Activated T-helper 9 cell treated with anti-CD3 and anti-CD28 coated beads, Interleukin-2, amount 50 U/mL, for 16 hours (primary cell): ENCODE measurements around the gene HOXA3.

Source experiments
- DNase-seq: peaks from one replicate; pipeline ENCODE4 v3.0.0-alpha.2; 2020; ENCODE audit warnings: low read depth

Gene HOXA3

DNA sequence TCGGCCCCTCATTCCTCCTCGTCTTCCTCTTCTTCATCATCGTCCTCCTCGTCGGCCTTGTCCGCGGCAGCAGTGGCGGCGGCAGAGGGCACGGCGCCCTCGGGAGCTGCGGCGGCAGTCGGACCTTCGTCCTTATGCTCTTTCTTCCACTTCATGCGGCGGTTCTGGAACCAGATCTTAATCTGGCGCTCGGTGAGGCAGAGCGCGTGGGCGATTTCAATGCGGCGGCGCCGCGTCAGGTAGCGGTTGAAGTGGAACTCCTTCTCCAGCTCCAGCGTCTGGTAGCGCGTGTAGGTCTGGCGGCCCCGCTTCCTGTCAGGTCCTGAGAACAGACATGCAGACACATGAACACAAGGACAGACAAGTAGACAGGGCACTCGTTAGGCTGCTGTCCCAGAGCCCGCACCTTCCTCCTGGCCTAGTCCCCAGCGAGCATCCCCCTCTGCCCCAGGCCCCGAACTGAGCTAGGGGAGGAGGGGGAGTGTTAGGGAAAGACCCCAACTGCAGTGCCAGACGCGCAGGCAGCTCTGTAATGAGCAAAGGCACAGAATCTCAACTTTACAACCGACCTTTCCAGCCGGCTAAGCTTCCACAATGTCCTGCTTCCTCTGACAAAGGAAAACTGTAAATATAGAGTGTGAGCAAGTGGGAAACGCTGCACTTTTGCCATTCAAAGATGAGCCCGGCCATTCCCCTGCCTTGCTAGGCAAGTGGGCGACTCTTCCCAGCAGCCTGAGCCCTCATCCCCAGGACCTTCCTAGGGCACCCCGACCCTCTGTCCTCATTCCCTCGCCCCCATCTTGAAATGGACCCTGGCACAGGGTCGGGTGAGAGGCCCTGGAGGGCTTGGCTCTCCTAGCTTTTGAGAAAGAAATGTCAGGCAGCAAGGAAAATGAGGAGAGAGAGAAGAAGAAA is 2.8 kb upstream of the HOXA3 start:
- no peak for DNase-seq

DNA sequence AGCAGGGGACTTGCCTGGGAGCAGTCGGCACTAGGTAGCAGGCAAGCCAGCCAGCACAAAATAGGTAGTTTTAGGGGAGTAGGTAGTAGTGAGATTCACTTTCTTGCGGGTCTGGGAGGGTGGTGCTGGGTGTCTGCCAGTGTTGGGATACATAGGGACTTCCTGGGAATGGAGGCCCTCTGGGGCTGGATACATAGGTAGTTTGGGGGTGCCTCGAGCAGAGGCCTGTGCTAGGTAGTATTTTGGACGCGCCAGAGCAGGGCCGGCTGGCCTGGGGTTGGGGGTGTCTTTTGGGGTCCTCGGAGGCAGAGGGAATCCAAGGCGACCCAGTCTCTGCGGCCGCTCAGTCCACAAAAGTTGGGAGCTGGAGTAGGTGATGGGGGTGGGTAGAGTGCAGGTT is 2.0 kb upstream of the HOXA3 start:
- DNase-seq, result no peak

GRCh38 chr7:27153526-27153925 is 1.1 kb upstream of the HOXA3 start:
- DNase-seq, result no peak

- no peak for DNase-seq
Observed at GRCh38 chr7:27152816-27153442, 546 bp upstream of the HOXA3 start.

GRCh38 chr7:27151341-27151930 is 947 bp downstream of the HOXA3 start:
- DNase-seq, result no peak

DNA sequence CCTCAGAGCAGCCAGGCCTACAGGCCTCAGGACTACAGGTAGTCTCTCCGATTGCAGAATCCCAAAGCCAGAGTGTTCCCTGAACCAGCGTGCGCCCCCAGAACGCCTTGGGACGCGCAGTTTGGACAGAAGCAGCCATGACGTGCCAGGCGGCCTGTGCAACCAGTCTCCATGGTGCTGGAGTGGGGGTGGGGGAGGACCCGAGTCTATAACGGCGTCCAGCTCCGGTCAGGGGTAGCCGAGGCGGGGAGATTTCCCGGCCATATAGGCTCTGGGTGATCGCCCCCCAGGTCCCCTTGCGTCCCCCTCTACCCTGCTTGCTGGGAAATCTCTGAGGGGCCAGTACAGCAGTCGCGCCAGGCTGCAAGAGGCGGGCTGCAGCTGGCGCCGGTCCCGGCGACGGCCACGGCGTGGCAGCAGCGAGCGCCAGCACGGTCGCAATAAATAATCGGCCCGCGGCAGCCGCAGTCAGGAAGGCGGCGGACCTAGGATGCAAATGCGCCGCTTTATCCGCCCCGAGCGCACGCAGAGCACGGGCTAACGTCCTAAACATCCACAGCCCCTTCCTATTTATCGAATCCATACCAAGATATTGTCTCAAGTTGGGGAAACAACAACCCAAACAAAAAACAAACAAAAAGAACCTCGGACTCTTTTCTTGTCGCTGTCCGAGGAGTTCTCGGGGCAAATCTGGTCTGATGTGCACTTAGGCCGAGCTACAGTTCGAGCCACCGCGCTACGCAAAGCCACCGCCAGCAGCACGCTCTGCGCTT is 1.6 kb downstream of the HOXA3 start:
- DNase-seq, result peak; percentile 43

GRCh38 chr7:27149842-27150567 is 2.4 kb downstream of the HOXA3 start:
- DNase-seq, result no peak

GRCh38 chr7:27148756-27149641 is 3.4 kb downstream of the HOXA3 start:
- DNase-seq, result no peak

DNA sequence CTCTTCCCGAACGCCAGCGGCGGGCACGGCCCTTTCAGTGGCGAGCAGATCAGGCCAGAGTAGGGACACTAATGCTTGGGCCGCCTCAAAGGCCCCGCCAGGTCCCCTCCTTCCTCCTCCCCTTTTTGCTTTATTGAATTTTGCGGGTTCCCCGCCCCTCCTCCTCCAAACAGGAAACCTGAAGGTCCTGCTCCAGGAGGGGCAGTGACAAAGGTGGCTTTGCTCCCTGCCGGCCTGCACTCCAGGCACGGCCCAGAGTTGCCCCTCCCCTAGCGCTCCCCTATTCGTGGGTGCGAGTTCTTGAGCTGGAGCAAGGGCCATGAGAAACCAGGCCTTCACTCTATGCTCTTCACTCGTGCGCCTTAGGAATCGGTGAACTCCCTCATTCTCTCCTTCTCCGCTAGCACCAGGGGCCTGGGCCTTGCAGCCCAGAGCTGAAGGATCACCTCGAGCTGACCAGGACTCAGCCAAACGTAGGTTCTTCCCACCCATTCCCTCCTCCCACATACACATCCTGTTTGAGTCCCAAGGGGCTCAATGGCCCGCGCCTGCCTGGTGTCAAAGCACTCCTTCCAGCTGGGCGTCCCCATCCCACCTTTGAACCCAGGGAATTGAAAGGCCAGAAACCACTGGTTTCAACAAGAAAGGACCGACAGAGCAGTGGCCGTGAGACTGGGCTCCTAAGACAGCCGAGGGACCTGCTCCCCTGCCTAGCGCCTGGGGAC is 4.2 kb downstream of the HOXA3 start:
- no peak for DNase-seq

DNA sequence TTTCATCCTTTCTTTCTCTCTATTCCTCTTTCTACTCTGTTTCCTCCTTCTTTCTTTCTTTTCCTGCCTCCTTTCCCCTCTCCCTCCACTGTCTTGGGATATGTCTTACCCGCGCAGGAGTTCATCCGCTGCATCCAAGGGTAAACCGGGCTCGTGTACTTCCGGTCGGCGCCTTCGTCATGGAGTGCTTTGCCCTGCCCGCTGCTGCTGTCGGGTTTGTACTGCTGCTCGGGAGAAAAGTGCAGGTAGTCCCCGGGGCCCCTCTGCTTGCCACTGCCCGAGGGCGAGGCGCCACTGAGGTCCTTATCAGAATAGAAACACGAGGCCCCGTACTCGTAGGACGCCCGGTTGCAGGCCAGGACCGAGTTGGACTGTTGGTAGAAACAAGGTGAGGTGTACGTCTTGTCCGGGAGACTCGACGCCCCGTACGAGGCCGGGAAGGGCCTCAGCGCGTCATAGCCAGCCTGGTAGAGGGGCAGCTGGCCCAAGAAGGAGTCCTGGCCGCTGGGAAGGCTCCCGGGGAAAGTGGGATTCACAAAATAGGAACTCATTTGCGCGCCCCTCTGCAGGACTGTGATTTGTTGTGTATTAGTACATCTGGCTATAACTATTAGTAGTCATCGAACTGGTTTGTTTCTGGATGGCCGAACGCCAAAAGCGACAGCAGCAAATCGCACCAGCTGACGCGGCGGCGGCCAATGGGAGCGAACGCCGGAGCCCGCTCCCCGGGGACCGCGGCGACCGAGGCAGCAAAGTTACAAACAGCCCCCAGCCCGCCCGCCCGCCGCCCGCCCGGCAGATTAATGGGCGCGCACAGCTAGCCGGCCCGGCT is 5.0 kb downstream of the HOXA3 start, which contains the start of gene HOXA6:
TSS of gene HOXA6 (minus strand) at position 576 of the 832 bp plus-strand sequence. CDS start at position 551, 25 bp downstream.
- DNase-seq, result no peak

DNA sequence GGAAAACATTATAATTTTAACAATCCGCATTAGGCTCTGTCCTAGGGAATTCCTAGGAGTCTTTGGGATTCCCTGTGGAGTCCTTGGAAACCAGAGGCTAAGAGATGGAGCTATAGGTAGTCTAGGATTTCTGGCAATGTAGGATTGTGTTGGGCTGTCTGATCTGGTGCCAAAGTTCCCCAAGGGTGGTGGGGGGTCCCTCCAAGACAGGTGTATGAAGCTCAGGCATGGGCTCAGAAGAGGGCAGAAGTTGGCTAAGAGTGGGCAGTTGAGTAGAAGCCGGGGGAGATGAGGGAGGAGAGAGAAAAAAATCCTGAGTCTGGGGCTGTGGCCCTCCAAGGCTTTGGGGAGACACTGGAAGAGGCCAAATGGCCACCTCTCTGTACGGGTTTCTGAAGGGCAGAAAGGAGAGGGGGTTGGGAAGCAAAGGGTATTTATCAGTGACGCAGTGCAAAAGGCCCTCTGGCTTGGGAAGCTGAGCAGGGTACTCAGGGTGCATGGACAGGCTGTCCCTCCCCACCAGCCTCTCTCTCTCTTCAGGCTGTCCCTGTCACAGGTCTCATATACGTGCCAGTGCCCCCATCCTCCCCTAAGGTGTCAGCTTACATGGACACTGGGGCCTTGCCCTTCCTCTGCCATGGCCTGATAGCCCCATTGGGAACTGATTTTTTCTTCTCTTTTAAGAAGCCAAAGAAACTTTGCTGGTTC is 5.7 kb downstream of the HOXA3 start:
- DNase-seq, result no peak

DNA sequence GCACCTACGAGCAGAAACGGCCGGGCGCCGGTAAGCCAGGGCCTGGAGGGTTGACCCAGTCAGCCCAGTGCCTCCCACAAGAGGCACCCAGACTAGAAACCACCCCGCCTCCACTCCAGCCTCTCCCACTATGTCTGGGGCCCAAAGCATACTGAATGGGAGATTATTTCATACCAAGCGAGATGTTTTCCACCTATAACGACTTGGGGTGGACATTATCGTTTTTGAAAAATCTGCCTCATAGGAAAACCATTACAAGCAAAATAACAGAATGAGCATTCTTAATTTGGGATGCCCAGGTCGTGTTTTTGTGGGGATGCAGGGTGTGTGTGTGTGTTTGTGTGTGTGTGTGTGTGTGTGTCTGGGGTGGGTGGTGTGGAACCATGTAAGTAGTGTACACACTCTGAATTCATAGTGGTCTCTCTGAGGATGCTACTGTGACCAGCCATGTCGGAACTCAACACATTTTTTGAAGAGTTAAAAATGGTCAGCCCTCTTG is 6.4 kb downstream of the HOXA3 start:
- no peak for DNase-seq

DNA sequence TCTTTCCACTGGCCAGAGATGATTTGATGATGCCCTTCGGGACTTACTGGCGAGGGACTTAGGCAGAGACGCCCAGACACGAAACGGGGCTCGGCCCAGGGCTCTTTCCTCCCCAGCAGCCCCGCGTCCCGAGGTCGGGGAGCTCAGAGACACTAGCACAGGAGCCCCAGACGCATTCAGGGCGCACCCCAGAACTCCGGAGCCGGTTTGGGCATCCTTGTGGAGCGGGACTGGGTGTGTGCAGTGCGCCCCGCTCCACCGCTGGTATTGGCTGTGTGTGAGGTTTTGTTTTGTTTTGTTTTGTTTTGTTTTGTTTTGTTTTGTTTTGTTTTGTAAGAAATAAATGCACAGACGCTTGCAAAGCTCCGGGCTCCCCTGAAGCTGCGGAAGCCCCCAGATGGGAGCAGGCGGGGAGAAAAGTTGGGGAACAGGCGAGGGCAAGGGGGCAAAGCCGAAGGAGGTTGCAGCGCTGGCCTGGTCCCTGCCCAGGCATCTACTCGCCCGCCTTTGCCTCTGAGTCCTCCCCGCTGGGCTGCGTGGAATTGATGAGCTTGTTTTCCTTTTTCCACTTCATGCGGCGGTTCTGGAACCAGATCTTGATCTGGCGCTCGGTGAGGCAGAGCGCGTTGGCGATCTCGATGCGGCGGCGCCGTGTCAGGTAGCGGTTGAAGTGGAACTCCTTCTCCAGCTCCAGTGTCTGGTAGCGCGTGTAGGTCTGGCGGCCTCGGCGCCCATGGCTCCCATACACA is 7.0 kb downstream of the HOXA3 start:
- DNase-seq, result no peak

DNA sequence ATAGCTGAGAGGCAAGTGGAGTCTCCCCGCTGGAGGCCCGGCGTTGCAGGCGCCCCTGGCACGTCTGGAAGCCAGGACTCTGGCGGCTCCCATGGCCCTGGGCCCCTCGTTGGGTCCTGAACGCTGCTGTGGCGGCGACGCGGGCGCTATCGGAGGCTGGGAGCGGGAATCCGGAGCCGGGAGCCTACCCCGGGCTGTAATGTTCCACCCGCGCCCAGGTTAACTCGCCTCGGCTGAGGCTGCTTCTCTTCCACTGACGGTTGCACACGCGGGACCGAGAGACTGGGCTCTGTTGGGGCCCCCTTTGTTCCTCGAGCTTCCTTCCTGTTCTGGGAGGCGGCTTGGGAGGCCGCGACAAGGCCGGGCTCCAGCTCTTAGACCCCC is 7.6 kb downstream of the HOXA3 start:
- DNase-seq, result no peak

- no peak for DNase-seq
Observed at GRCh38 chr7:27143950-27144780, 8.2 kb downstream of the HOXA3 start.
